ENCODE measurements around the gene PPP1R12A.

Gene PPP1R12A

DNA sequence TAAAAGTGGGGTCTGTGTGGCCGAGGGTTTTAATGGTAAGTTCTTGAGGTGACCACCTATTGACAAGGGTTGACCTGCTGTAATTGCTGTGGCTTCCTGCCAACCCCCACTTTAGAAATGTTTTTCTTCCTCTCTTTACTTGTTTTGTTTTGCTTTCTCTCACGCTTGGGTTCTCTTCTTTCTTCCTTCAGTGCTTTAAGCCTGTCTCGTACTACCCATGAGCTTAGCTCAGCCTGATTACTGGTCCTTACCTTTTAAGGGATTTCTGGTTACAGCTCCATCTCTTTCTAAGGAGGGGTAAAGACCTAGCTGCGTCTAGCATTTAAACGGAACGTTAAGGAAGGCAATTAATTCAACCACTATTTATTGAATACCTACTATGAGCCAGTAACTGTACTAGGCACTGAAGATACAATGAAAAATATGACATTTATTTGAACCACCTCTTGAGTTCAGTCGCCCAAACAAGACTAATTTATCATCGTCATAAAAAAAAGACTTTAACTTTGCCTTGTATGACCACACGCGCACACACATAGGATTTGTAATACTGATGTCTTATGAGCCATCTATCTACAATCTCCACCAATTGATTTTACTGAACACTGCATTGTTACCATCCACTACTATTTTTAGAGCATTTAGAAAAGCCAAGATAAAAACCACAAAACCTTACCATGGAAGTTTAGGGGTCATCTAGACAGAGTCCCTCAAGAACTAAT, 888 bp upstream of the PPP1R12A start:
- DNase-seq: peak; percentile 70

DNA sequence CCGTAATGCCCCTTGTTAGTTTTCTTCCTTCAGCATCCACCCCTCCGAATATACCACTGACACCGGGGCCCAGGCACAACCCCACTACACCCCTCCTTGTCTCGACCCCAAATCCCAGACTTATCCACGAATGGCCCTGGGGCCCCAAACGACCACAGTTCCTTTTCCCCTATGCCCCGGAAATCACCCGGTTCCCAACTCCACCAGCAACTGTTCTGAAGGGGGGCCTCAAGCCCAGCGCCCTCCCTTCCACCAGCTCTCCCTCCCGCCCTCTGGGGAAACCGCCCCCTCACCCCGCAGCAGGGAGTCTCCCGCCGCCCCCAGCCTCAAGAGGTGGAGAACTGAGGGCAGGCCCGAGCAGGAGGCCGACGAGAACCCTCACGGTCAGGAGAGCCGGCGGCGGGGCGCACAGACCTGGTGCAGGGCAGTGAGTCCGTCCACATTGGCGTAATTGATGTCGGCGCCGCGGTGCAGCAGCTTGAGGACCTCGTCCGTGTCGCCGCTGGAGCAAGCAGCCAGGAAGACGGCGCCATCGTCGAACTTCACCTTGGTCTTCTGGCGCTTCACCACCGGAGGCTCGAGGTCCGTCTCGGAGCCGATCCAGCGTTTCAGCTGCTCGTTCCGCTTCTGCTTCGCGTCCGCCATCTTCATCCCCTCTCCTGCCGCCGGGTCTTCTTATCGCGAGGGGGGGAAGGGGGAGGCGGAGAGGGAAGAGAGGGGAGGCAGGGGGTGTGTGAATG, 446 bp downstream of the PPP1R12A start:
- peak; percentile 49 for DNase-seq

- no peak for DNase-seq
Observed at GRCh38 chr12:79933532-79934264, 1.2 kb downstream of the PPP1R12A start.

DNA sequence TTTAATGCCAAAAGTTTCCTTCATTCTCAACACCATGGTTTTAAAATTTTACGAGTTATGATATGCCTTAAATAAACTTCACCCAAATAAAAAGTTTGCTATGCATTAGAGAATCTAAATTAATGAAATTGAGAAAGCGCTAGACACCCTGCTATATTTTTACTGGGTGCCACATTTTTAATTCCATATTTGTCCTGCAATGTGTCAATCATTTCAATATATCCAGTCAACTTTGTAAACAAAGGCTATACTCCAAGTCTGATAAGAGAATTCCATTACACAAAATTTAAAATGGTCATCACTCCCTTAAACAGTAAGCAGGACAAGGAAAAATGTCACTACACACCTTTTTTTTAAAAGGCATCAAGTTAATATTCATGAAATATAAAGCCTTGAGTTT, 1.9 kb downstream of the PPP1R12A start:
- no peak for DNase-seq

- DNase-seq: no peak
Observed at GRCh38 chr12:79932357-79932756, 2.5 kb downstream of the PPP1R12A start.

DNA sequence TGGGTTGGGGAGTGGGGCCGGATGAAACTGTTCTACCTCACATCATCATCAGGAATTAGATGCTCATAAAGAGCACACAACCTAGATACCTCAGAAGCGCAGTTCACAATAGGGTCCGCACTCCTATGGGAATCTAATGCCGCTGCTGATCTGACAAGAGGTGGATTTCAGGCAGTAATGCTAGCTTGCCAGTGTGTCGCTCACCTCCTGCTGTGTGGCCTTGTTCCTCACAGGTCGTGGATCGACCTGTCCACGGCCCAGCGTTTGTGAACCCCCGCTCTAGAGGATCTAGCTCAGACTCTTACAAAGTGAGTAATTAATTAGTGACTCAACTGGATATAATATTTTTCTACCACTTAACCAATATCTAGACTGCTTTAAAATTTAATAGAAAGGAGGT, 5.8 kb downstream of the PPP1R12A start:
- no peak for DNase-seq

DNA sequence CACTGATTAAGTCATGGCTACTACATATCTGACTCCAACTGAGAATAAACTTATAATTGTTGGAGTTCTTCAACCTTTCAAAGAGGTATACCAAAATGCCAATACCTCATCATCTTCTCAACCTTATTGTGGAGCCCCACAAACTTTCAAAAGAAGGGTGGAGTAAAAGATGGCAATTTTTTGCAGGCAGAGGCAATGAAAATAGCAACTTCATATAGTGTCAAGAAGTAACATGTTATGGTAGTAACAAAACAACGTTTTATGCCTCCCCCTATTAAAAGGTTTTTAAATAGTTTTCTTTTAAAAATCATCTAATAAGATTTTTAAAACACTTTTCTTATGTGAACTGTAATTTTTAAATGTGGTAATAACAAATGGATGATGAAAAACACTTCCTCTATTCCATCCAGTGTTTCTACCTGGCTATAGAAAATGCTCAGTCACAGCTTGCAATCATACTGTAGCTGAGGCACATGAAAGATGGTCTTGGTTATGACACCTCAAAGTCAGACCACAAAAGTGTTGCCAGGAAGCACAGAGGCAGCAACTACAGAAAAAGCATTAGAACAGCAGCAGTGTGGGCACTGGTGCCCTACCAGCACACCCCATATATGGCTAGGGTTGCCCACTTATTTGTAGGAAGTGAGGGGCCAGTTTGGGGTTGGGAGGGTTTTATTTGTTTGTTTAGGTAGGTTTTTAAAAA, 7.0 kb downstream of the PPP1R12A start:
- DNase-seq: no peak

DNA sequence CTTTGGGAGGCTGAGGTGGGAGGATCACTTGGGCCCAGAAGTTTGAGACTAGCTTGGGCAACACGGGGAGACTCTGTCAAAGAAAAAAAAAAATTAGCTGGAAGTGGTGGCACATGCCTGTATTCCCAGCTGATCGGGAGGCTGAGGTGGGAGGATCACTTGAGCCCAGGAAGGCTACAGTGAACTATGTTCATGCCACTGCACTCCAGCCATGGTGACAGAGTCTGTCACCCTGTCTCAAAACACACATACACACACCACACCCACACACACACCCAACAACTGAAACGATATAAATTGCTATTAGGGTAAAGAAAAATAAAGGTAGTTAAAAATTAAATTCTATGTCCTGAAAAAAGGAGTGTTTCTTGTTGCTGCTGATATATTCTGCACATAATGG, 7.9 kb downstream of the PPP1R12A start:
- DNase-seq: no peak

- DNase-seq: no peak
Observed at GRCh38 chr12:79925492-79925891, 9.4 kb downstream of the PPP1R12A start.

GRCh38 chr12:79921786-79922185, 13.1 kb downstream of the PPP1R12A start:
- DNase-seq: no peak

DNA sequence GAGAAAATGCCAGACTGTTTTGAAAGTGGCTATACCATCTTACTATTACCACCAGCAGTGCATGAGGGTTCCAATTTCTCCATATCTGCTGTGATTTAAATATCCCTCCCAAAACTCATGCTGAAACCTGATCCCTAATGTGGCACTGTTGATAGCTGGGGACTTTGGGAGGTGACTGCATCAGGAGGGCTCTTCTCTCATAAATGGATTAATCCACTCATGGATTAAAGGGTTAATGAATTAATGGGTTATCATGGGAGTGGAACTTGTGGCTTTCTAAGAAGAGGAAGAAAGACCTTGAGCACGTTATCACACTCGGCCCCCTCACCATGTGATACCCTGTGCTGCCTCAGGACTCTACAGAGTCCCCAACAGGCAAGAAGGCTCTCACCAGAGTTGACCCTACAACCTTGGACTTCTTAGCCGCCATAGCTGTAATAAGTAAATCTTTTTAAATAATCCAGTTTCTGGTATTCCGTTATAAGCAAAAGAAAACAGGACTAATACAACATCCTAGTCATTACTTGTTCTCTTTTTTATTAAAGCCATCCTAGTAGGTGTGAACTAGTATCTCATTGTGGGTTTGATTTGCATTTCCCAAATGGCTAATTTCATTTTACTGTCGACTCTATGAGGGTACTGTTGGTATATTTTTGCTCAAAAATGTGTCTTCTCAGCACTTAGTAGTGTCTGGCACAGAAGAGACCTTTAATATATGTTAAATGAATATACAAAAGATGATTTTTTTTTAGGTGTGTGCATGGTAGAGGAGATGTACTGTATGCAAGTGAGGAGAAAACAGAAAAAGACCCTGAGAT, 14.3 kb downstream of the PPP1R12A start:
- DNase-seq: peak; percentile 37

DNA sequence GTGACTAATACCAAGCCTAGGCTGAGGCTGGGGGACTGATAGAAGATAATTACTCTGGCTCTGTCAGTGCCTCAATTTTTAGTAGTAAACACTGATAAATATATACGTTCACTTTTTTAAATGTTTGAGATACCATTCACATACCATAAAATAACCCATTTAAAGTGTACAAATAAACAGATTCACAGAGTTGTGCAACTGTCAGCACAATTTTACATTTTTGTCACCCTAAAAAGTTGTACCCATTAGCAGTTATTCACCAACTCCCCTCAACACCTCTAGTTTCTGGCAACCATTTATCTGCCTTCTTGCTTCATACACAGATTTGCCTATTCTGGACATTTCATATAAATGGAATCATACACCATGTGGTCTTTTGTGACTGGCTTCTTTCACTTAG, 15.1 kb downstream of the PPP1R12A start:
- DNase-seq: no peak

DNA sequence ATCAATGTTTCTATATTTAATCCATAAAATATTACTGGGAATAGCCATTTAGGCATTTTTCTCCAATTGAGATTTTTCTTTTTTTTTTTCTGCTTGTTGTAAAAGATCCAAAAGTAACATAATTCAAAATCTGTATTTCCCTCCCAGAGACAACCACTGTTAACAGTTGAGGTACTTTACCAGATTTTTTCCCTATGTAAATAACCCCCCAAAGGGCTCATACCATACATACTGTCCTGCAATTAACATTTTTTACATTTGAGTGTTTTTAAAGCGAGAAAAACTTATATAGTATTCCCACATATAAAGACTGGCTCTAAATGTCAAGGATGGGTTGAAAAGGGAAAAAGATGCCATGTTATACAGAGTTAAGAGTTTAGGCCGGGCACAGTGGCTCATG, 18.1 kb downstream of the PPP1R12A start:
- no peak for DNase-seq

GRCh38 chr12:79911889-79912656, 22.8 kb downstream of the PPP1R12A start:
- DNase-seq: no peak

DNA sequence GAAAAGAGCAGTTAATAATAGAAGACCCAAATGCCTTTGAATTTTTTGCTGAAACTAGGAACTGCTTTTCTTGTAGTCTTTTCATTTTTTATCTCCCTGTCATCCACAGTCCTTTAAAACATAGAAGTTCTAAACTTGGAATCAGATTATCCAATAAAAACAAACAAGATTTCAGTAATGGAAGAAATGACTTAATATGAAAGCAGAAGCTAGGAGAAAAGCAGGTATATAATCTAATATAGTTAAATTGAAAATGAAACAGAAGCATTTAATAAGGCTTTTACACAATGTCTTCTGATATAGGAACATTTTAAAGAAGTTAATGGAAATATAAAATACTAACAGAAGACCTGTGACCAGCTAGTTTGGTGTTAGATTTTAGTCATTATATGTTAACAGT, 26.5 kb downstream of the PPP1R12A start:
- no peak for DNase-seq

- DNase-seq: no peak
Observed at GRCh38 chr12:79901506-79901905, 33.4 kb downstream of the PPP1R12A start.

GRCh38 chr12:79900951-79901350, 33.9 kb downstream of the PPP1R12A start:
- no peak for DNase-seq

- DNase-seq: no peak
Observed at GRCh38 chr12:79900199-79900598, 34.7 kb downstream of the PPP1R12A start.

GRCh38 chr12:79897617-79898016, 37.3 kb downstream of the PPP1R12A start:
- DNase-seq: no peak

- peak; percentile 12 for DNase-seq
Observed at GRCh38 chr12:79895804-79896203, 39.1 kb downstream of the PPP1R12A start.

DNA sequence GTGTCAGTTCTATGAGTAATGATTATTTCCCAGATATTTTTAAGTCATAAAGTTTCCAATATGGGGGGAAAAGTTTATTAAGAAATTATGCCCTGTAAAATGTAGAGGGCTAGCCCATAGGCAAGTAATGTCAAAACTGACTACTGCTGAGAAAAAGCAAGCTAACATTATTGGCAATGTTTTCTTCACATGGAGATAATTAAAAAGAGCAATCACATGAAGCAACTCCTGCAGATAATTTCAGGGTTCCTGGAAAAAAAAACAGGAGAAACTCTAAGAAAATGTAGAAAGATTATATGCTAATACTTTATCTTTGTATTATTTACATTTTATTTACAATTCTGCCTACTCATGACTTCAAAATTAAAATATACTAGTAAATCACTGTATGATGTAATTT, 39.8 kb downstream of the PPP1R12A start:
- DNase-seq: no peak

Measured in NCI-H2171 treated with DMSO at 0.1 percent for 48 hours (cell line).